Spleen (tissue), 11 donors: ENCODE results near the gene TUBGCP6. TPM values are rescaled to one million over a fixed set of nuclear protein-coding genes. Genes with fewer than 3 reads are reported as not detected.

ENCODE experiments used
- DNase-seq: peaks from one replicate; pipeline ENCODE4 v3.0.0-alpha.2; 2020
- H3K27ac ChIP-seq, 8 donors: fragments of 200-600 bp; sonication (generic) in 7 of 8; 1 replicate in 4 of 8; 2 replicates in 4 of 8; pipeline versions ENCODE4 v1.5.0 to v1.8.0; 2016 to 2021; ENCODE audit warnings: inconsistent platforms in 4 of 8, mild to moderate bottlenecking in 4 of 8, moderate library complexity in 1 of 8
- H3K27me3 ChIP-seq, 7 donors: fragments of 200-600 bp; sonication (generic) in 6 of 7; replicated peaks in 1 of 7; 1 replicate in 4 of 7; 2 replicates in 3 of 7; pipeline versions ENCODE4 v1.5.0 to v1.8.0; 2016 to 2021; ENCODE audit warnings: inconsistent platforms in 3 of 7, mild to moderate bottlenecking in 1 of 7
- H3K36me3 ChIP-seq, 6 donors: fragments of 200-600 bp; sonication (generic) in 5 of 6; 1 replicate in 4 of 6; 2 replicates in 2 of 6; pipeline versions ENCODE4 v1.5.0 to v1.8.0; 2016 to 2021; ENCODE audit warnings: inconsistent platforms in 2 of 6
- H3K4me1 ChIP-seq, 6 donors: fragments of 200-600 bp; sonication (generic) in 5 of 6; 1 replicate in 3 of 6; 2 replicates in 3 of 6; pipeline versions ENCODE4 v1.5.0 to v1.8.0; 2016 to 2021; ENCODE audit warnings: inconsistent platforms in 3 of 6
- H3K4me3 ChIP-seq, 8 donors: fragments of 200-600 bp; sonication (generic) in 7 of 8; 1 replicate in 4 of 8; 2 replicates in 4 of 8; pipeline versions ENCODE4 v1.5.0 to v1.8.0; 2016 to 2021; ENCODE audit warnings: inconsistent platforms in 4 of 8, mild to moderate bottlenecking in 4 of 8, moderate library complexity in 2 of 8
- H3K9me3 ChIP-seq, 8 donors: fragments of 200-600 bp; sonication (generic) in 7 of 8; 1 replicate in 4 of 8; 2 replicates in 4 of 8; pipeline versions ENCODE4 v1.5.0 to v1.8.0; 2016 to 2021; ENCODE audit warnings: inconsistent platforms in 4 of 8
- POLR2A ChIP-seq, 3 donors: fragments of 450-650 bp; IDR thresholded peaks; one replicate each; pipeline ENCODE4 v1.5.1; 2017; ENCODE audit warnings: antibody characterized with exemption in 3 of 3, mild to moderate bottlenecking in 1 of 3
- POLR2AphosphoS5 ChIP-seq, 3 donors: sonication (generic); formaldehyde crosslinking; IDR thresholded peaks; one replicate each; pipeline ENCODE4 v1.5.1; 2017; ENCODE audit warnings: antibody characterized with exemption in 3 of 3
- WGBS, 5 donors: extraction: QIAGEN DNeasy Blood & Tissue Kit in 3 of 5; methylation state at CpG; one replicate each; pipeline versions ENCODE4 v1.1.5 to v1.1.7; 2013 to 2018; 5-methylcytosine and 5-hydroxymethylcytosine counted together
- intact Hi-C: fragments of 100-400 bp; cut with DNase I; formaldehyde crosslinking; loops from one replicate; pipeline ENCODE4 v1.15.0; 2023; ENCODE audit warnings: low total_unique reads
- polyA plus RNA-seq, 3 donors: library from polyadenylated mRNA; stranded (reverse); fragments of 200-250 nt; gene quantifications; one replicate each; pipeline ENCODE4 v1.2.1, GENCODE V29; 2013
- total RNA-seq, 7 donors: library from RNA; depleted of rRNA in 3 of 7; stranded (reverse); fragments of >200 nt in 3 of 7; fragmentation: NEBNext Ultra II Directional in 4 of 7; extraction: Animal tissue kit (Norgen Biotek cat#: 25700) in 4 of 7; gene quantifications; one replicate each; pipeline versions ENCODE4 v1.1.0 to v1.2.1, GENCODE V29; 2016 to 2021
- TF ChIP-seq, protein P1 (sequence below), 11 experiments: fragments of 200-600 bp in 7 of 11; fragments of 450-650 bp in 4 of 11; sonication (generic) in 4 of 11; IDR thresholded peaks in 8 of 11; conservative IDR thresholded peaks in 3 of 11; 1 replicate in 7 of 11; 2 replicates in 4 of 11; pipeline versions ENCODE4 v1.4.0 to v1.8.0; 2016 to 2021; ENCODE audit warnings: antibody characterized with exemption in 11 of 11, inconsistent platforms in 4 of 11, mild to moderate bottlenecking in 1 of 11
- donor health status: healthy with polysubstance abuse.
- donor health status: DM: no; HTN: no; CAD: no; lungs with moderate emphysema.
- donor health status: DM: no; HTN: no; CAD: no.
- donor health status: Bipolar disorder and iron deficiency.
- donor health status: healthy.
- donor health status: DM: no; HTN: no; CAD: no.
- donor health status: DM: yes; HTN: yes; CAD: no.

Gene TUBGCP6
- total and polyA plus RNA-seq, 10 donors, result 36.0 to 98.0 (median 69.3) TPM

DNA sequence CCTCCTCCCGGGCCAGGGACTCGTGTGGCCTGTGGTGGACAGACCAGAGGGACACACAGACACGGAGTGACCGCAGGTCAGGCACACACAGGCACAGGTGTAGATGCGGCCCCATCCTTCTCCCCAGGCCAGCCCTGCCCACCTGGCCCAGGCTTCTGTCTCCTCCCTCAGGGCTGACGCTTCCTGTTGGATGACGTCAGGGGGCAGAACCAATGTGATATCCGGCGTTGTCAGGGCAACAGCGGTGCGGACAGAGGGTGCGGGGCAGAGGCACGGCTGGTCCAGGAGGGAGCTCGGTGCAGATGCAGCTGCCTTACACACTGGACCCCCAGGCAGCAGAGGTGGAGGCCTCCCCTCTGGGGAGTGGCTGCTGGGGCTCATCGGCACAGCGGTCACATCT lies 2.9 kb upstream of the TUBGCP6 start:
- Histone ChIP-seq H3K27me3 (no peaks in the 10 kb centered on the region), H3K4me1 (peaks cover 42 to 90% (median 81%) of the 10 kb centered on the region in 6 donors), H3K4me3 (no peak overlapping the region), H3K36me3 (peaks cover 0 to 43% (median 16%) of the 10 kb centered on the region in 6 donors), H3K9me3 (no peaks in the 10 kb centered on the region), H3K27ac (peak overlapping the region in 2 of 8 donors; percentile 12 to 40)
- DNase-seq, result no peak
- 48 to 74% (median 53%) methylated on average over 9 to 16 of the region's 16 CpGs for WGBS, 5 donors
- no peak for TF ChIP-seq POLR2A (IDR thresholded peaks at IDR 0.05)
- TF ChIP-seq POLR2AphosphoS5 (IDR thresholded peaks at IDR 0.05), result peak; percentile 31 to 63 (median 52)
- TF ChIP-seq, protein P1, sequence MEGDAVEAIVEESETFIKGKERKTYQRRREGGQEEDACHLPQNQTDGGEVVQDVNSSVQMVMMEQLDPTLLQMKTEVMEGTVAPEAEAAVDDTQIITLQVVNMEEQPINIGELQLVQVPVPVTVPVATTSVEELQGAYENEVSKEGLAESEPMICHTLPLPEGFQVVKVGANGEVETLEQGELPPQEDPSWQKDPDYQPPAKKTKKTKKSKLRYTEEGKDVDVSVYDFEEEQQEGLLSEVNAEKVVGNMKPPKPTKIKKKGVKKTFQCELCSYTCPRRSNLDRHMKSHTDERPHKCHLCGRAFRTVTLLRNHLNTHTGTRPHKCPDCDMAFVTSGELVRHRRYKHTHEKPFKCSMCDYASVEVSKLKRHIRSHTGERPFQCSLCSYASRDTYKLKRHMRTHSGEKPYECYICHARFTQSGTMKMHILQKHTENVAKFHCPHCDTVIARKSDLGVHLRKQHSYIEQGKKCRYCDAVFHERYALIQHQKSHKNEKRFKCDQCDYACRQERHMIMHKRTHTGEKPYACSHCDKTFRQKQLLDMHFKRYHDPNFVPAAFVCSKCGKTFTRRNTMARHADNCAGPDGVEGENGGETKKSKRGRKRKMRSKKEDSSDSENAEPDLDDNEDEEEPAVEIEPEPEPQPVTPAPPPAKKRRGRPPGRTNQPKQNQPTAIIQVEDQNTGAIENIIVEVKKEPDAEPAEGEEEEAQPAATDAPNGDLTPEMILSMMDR (IDR thresholded peaks at IDR 0.05 in 8 of 11, conservative IDR thresholded peaks at IDR 0.05 in 3 of 11), result no peak
- intact Hi-C loops, result loop anchor here (10.0 kb wide), 1 partner anchor 247 kb away; no protein-coding TSS in a partner anchor

GRCh38 chr22:50246242-50247175 lies 1.7 kb upstream of the TUBGCP6 start:
- H3K27me3 ChIP-seq, result no peaks in the 10 kb centered on the region
- WGBS, 5 donors, result 88 to 95% (median 91%) methylated on average over 10 to 20 of the region's 20 CpGs
- peaks cover 49 to 94% (median 86%) of the 10 kb centered on the region in 6 donors for H3K4me1 ChIP-seq
- H3K9me3 ChIP-seq, result no peaks in the 10 kb centered on the region
- H3K27ac ChIP-seq, result peak overlapping the region in 1 of 8 donors; percentile 98
- DNase-seq, result no peak
- peak overlapping the region in 2 of 8 donors; percentile 87 to 94 for H3K4me3 ChIP-seq
- TF ChIP-seq POLR2AphosphoS5 (IDR thresholded peaks at IDR 0.05), result peak in 1 of 3 donors; percentile 35
- TF ChIP-seq, protein P1 (IDR thresholded peaks at IDR 0.05 in 8 of 11, conservative IDR thresholded peaks at IDR 0.05 in 3 of 11), result no peak
- peaks cover 0 to 43% (median 16%) of the 10 kb centered on the region in 6 donors for H3K36me3 ChIP-seq
- intact Hi-C loops, result loop anchor here (10.0 kb wide), 1 partner anchor 248 kb away; no protein-coding TSS in a partner anchor

- H3K36me3 ChIP-seq, result peaks cover 0 to 46% (median 16%) of the 10 kb centered on the region in 6 donors
- intact Hi-C loops, result loop anchor here (10.0 kb wide), 1 partner anchor 249 kb away; no protein-coding TSS in a partner anchor
- TF ChIP-seq, protein P1 (IDR thresholded peaks at IDR 0.05 in 8 of 11, conservative IDR thresholded peaks at IDR 0.05 in 3 of 11), result no peak
- TF ChIP-seq POLR2A (IDR thresholded peaks at IDR 0.05), result peak in 1 of 3 donors; percentile 0
- no peaks in the 10 kb centered on the region for H3K9me3 ChIP-seq
- H3K4me3 ChIP-seq, result peak overlapping the region; percentile 79 to 96 (median 91)
- no peaks in the 10 kb centered on the region for H3K27me3 ChIP-seq
- WGBS, 5 donors, result 13 to 55% (median 19%) methylated on average over 7 to 53 of the region's 53 CpGs
- DNase-seq, result peak; percentile 84
- peak overlapping the region; percentile 82 to 98 (median 94) for H3K27ac ChIP-seq
- peaks cover 56 to 94% (median 87%) of the 10 kb centered on the region in 6 donors for H3K4me1 ChIP-seq
Observed at GRCh38 chr22:50245214-50246072, 620 bp upstream of the TUBGCP6 start.
